Common myeloid progenitor, CD34-positive (primary cell): ENCODE measurements around the gene MAZ.
"Not testable (repeated sequence)": the region's sequence is repeated elsewhere in the genome, so short reads cannot be mapped to it uniquely, and the experiment has no call there.

Source experiments
- CTCF ChIA-PET: fragments of 350-600 bp; sonication (Branson Sonifier 250); formaldehyde crosslinking; loops from one replicate; lab custom pipeline; 2021; ENCODE audit warnings: antibody characterized with exemption; lab: Charles Lee
- POLR2A ChIA-PET: fragments of 350-600 bp; sonication (Branson Sonifier 250); formaldehyde crosslinking; loops from one replicate; lab custom pipeline; 2021; ENCODE audit warnings: antibody characterized with exemption; lab: Charles Lee
- DNase-seq, 3 donors: peaks; one replicate each; pipeline versions ENCODE4 v3.0.0 to v3.0.0-alpha.2; 2013
- H3K27ac ChIP-seq, 2 experiments: 1 replicate in 1 of 2; 2 replicates in 1 of 2; pipeline ENCODE4 v1.7.0; 2013; ENCODE audit warnings: inconsistent platforms in 2 of 2, low read length in 2 of 2, mild to moderate bottlenecking in 2 of 2, low read depth in 1 of 2, moderate library complexity in 1 of 2; ENCODE audit not compliant: severe bottlenecking in 2 of 2, insufficient read depth in 1 of 2, poor library complexity in 1 of 2
- H3K27me3 ChIP-seq, 5 experiments: replicated peaks in 2 of 5; 1 replicate in 3 of 5; 2 replicates in 2 of 5; pipeline versions ENCODE4 v1.6.1 to v1.7.0; 2013; ENCODE audit warnings: low read length in 4 of 5, mild to moderate bottlenecking in 2 of 5, moderate library complexity in 2 of 5, inconsistent platforms in 1 of 5; ENCODE audit not compliant: insufficient read depth in 5 of 5, control insufficient read depth in 4 of 5
- H3K36me3 ChIP-seq, 4 experiments: 1 replicate in 2 of 4; 2 replicates in 2 of 4; pipeline versions ENCODE4 v1.6.1 to v1.7.0; 2013; ENCODE audit warnings: low read length in 3 of 4, control low read depth in 1 of 4, mild to moderate bottlenecking in 1 of 4; ENCODE audit not compliant: control insufficient read depth in 4 of 4, insufficient read depth in 4 of 4
- H3K4me1 ChIP-seq, 4 experiments: 1 replicate in 3 of 4; 2 replicates in 1 of 4; pipeline versions ENCODE4 v1.6.1 to v1.7.1; 2013; ENCODE audit warnings: low read length in 3 of 4, mild to moderate bottlenecking in 3 of 4, control low read depth in 1 of 4, inconsistent platforms in 1 of 4, moderate library complexity in 1 of 4; ENCODE audit not compliant: control insufficient read depth in 4 of 4, insufficient read depth in 4 of 4; ENCODE audit errors: control extremely low read depth in 1 of 4
- H3K4me3 ChIP-seq, 7 experiments: 1 replicate in 4 of 7; 2 replicates in 3 of 7; pipeline versions ENCODE4 v1.5.1 to v1.7.0; 2013; ENCODE audit warnings: mild to moderate bottlenecking in 7 of 7, low read length in 6 of 7, moderate library complexity in 6 of 7, inconsistent platforms in 2 of 7, low read depth in 2 of 7, control low read depth in 1 of 7; ENCODE audit not compliant: insufficient read depth in 4 of 7, control insufficient read depth in 1 of 7; ENCODE audit errors: extremely low read depth in 1 of 7
- H3K9me3 ChIP-seq, 5 experiments: 1 replicate in 4 of 5; 2 replicates in 1 of 5; pipeline versions ENCODE4 v1.6.1 to v1.7.1; 2013; ENCODE audit warnings: low read length in 4 of 5, mild to moderate bottlenecking in 2 of 5, inconsistent platforms in 1 of 5, low read depth in 1 of 5, moderate library complexity in 1 of 5; ENCODE audit not compliant: control insufficient read depth in 4 of 5, insufficient read depth in 2 of 5; ENCODE audit errors: control extremely low read depth in 1 of 5
- WGBS: methylation state at CpG from one replicate; pipeline ENCODE4 v1.1.5; 2013; ENCODE audit not compliant: insufficient coverage; 5-methylcytosine and 5-hydroxymethylcytosine counted together

Gene MAZ

GRCh38 chr16:29770250-29770929 lies 35.9 kb upstream of the MAZ start:
- H3K9me3 ChIP-seq = no peaks in the 10 kb centered on the region
- H3K36me3 ChIP-seq = no peaks in the 10 kb centered on the region
- peaks cover 0 to 9% (median 1%) of the 10 kb centered on the region in 4 experiments for H3K4me1 ChIP-seq
- no peak overlapping the region for H3K4me3 ChIP-seq
- WGBS = 67% methylated on average over 6 of the region's 7 CpGs
- no peaks in the 10 kb centered on the region for H3K27me3 ChIP-seq
- ChIA-PET CTCF (interaction anchor here (1.3 to 1.9 kb wide), 4 partner anchors 10 to 15 kb away, joined by 3 to 6 read pairs (median 5); no protein-coding TSS in a partner anchor), POLR2A (no interaction called here)
- no peak for DNase-seq
- no peak overlapping the region for H3K27ac ChIP-seq

GRCh38 chr16:29772330-29772729 lies 34.0 kb upstream of the MAZ start:
- H3K27ac ChIP-seq = not testable (repeated sequence)
- CTCF ChIA-PET = interaction anchor here (0.6 to 2.7 kb wide), 3 partner anchors 12 to 43 kb away, joined by 3 to 14 read pairs (median 3); no protein-coding TSS in a partner anchor

GRCh38 chr16:29774730-29775129 lies 31.6 kb upstream of the MAZ start:
- Histone ChIP-seq H3K27ac (no peak overlapping the region), H3K27me3 (no peaks in the 10 kb centered on the region), H3K4me1 (peaks cover 0 to 9% (median 1%) of the 10 kb centered on the region in 4 experiments), H3K36me3 (no peaks in the 10 kb centered on the region), H3K4me3 (no peak overlapping the region), H3K9me3 (no peaks in the 10 kb centered on the region)
- no peak for DNase-seq
- 100% methylated on average over 1 of the region's 5 CpGs for WGBS
- POLR2A ChIA-PET = no interaction called here
- CTCF ChIA-PET = interaction anchor here (0.8 to 1.2 kb wide), 3 partner anchors 9 to 90 kb away, joined by 3 to 5 read pairs (median 3); no protein-coding TSS in a partner anchor

More at GRCh38 chr16:29772330-29772729, 34.0 kb upstream of the MAZ start:
- H3K27me3 ChIP-seq, H3K9me3 ChIP-seq, H3K36me3 ChIP-seq, DNase-seq, H3K4me3 ChIP-seq, H3K4me1 ChIP-seq: not testable (repeated sequence)
- WGBS = 97% methylated on average over 6 of the region's 7 CpGs
- POLR2A ChIA-PET = interaction anchor here (0.6 kb wide), 1 partner anchor 64 kb away, joined by 4 read pairs; no protein-coding TSS in a partner anchor

- H3K4me1 ChIP-seq = peaks cover 0 to 5% (median 0%) of the 10 kb centered on the region in 4 experiments
- no peaks in the 10 kb centered on the region for H3K36me3 ChIP-seq
- ChIA-PET CTCF (interaction anchor here (1.2 to 1.6 kb wide), 2 partner anchors 9 to 91 kb away, joined by 3 to 6 read pairs; no protein-coding TSS in a partner anchor), POLR2A (no interaction called here)
- no peak overlapping the region for H3K4me3 ChIP-seq
- no peak for DNase-seq
- no peaks in the 10 kb centered on the region for H3K9me3 ChIP-seq
- H3K27ac ChIP-seq = no peak overlapping the region
- H3K27me3 ChIP-seq = no peaks in the 10 kb centered on the region
- 95% methylated on average over 2 of the region's 4 CpGs for WGBS
Measured at GRCh38 chr16:29775742-29776408, 30.5 kb upstream of the MAZ start.

GRCh38 chr16:29777576-29778350 lies 28.6 kb upstream of the MAZ start, which contains the start of gene ZG16:
TSS of gene ZG16 (plus strand) at chr16:29778256. CDS start at chr16:29779267, 1,011 bp downstream.
- Histone ChIP-seq H3K27ac (no peak within 1 kb of the TSS), H3K4me1 (peaks cover 0 to 7% (median 0%) of the 10 kb centered on the region in 4 experiments), H3K36me3 (no peaks in the 10 kb centered on the region), H3K9me3 (no peaks in the 10 kb centered on the region), H3K4me3 (no peak within 1 kb of the TSS), H3K27me3 (no peaks in the 10 kb centered on the region)
- ChIA-PET CTCF (interaction anchor here (1.0 to 1.2 kb wide), 4 partner anchors 10 to 45 kb away, joined by 3 to 4 read pairs (median 3); no protein-coding TSS in a partner anchor), POLR2A (interaction anchor here (0.5 to 1.0 kb wide), 3 partner anchors 13 to 21 kb away, joined by 4 read pairs; partner anchors contain the start of gene KIF22)
- 98% methylated on average over 6 of the region's 10 CpGs for WGBS
- no peak for DNase-seq

GRCh38 chr16:29779474-29779873 lies 26.9 kb upstream of the MAZ start:
- Histone ChIP-seq H3K27me3 (no peaks in the 10 kb centered on the region), H3K4me3 (no peak overlapping the region), H3K4me1 (peaks cover 0 to 2% (median 0%) of the 10 kb centered on the region in 4 experiments), H3K27ac (no peak overlapping the region), H3K9me3 (no peaks in the 10 kb centered on the region), H3K36me3 (no peaks in the 10 kb centered on the region)
- ChIA-PET CTCF (interaction anchor here (0.8 to 1.2 kb wide), 4 partner anchors 10 to 46 kb away, joined by 3 read pairs; no protein-coding TSS in a partner anchor), POLR2A (no interaction called here)
- WGBS = 98% methylated on average over 9 of the region's 10 CpGs
- DNase-seq = no peak
